Right atrium auricular region (tissue), 2 donors: ENCODE data around the gene SKIC2. TPM values are rescaled to one million over a fixed set of nuclear protein-coding genes. Genes with fewer than 3 reads are reported as not detected.
"Not testable (repeated sequence)": the region's sequence is repeated elsewhere in the genome, so short reads cannot be mapped to it uniquely, and the experiment has no call there.

Source experiments
- DNase-seq: peaks from one replicate; pipeline ENCODE4 v3.0.0-alpha.2; 2019; ENCODE audit warnings: low spot score
- H3K27ac ChIP-seq, 2 donors: fragments of 200-600 bp; sonication (generic); 1 replicate in 1 of 2; 2 replicates in 1 of 2; pipeline ENCODE4 v1.5.1; 2016 to 2019
- H3K27me3 ChIP-seq, 2 donors: fragments of 200-600 bp; sonication (generic); one replicate each; pipeline versions ENCODE4 v1.5.1 to v1.6.0; 2017 to 2019
- H3K36me3 ChIP-seq: fragments of 200-600 bp; sonication (generic); one replicate; pipeline ENCODE4 v1.5.1; 2016
- H3K4me1 ChIP-seq, 2 donors: fragments of 200-600 bp; sonication (generic); one replicate each; pipeline versions ENCODE4 v1.5.1 to v1.6.0; 2017 to 2019
- H3K4me3 ChIP-seq, 2 donors: fragments of 200-600 bp; sonication (generic); 1 replicate in 1 of 2; 2 replicates in 1 of 2; pipeline ENCODE4 v1.5.1; 2017 to 2019; ENCODE audit warnings: mild to moderate bottlenecking in 1 of 2, moderate library complexity in 1 of 2
- H3K9me3 ChIP-seq, 2 donors: fragments of 200-600 bp; sonication (generic); one replicate each; pipeline ENCODE4 v1.5.1; 2019
- total RNA-seq, 2 donors: library from RNA; depleted of rRNA; stranded (reverse); fragments of >200 nt; gene quantifications; one replicate each; pipeline ENCODE4 v1.1.0, GENCODE V29; 2016
- TF ChIP-seq, protein P1 (sequence below), 2 donors: fragments of 200-600 bp; sonication (generic); IDR thresholded peaks; one replicate each; pipeline ENCODE4 v1.5.1; 2019; ENCODE audit warnings: antibody characterized with exemption in 2 of 2

The SKIC2 gene
- total RNA-seq, 2 donors from 2014 or later, result 18.7 to 31.6 TPM

DNA sequence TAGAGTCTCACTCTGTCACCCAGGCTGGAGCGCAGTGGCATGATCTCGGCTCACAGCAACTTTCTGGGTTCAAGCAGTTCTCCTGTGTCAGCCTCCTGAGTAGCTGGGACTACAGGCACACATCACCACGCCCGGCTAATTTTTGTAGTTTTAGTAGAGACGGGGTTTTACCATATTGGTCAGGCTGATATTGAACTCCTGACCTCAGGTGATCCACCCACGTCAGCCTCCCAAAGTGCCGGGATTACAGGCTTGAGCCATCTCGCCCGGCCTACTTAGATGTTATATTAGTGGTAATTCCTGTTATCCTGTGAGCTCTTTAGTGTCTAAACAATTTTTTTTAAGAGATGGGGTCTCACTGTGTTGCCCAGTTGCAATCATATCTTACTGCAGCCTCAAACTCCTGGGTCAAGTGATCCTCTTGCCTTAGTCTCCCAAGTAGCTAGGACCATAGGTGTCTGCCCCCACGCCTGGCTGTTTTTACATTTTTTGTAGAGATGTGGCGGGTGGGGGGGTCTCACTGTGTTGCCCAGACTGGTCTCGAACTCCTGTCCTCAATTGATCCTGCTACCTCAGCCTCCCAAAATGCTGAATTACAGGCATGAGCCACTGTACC is 18.9 kb downstream of the SKIC2 start:
- no peak for DNase-seq

GRCh38 chr6:31978831-31979230 is 19.9 kb downstream of the SKIC2 start:
- Histone ChIP-seq H3K4me1 (peaks cover 0 to under 1% of the 10 kb centered on the region in 2 donors), H3K27me3 (no peaks in the 10 kb centered on the region), H3K27ac (no peak overlapping the region), H3K4me3 (no peak overlapping the region), H3K9me3 (no peaks in the 10 kb centered on the region), H3K36me3 (peaks cover 11% of the 10 kb centered on the region)
- DNase-seq, result no peak
- TF ChIP-seq, protein P1, sequence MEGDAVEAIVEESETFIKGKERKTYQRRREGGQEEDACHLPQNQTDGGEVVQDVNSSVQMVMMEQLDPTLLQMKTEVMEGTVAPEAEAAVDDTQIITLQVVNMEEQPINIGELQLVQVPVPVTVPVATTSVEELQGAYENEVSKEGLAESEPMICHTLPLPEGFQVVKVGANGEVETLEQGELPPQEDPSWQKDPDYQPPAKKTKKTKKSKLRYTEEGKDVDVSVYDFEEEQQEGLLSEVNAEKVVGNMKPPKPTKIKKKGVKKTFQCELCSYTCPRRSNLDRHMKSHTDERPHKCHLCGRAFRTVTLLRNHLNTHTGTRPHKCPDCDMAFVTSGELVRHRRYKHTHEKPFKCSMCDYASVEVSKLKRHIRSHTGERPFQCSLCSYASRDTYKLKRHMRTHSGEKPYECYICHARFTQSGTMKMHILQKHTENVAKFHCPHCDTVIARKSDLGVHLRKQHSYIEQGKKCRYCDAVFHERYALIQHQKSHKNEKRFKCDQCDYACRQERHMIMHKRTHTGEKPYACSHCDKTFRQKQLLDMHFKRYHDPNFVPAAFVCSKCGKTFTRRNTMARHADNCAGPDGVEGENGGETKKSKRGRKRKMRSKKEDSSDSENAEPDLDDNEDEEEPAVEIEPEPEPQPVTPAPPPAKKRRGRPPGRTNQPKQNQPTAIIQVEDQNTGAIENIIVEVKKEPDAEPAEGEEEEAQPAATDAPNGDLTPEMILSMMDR (IDR thresholded peaks at IDR 0.05), result no peak

More for the DNA sequence above, 18.9 kb downstream of the SKIC2 start:
- Histone ChIP-seq H3K36me3 (peaks cover 11% of the 10 kb centered on the region), H3K4me1 (peaks cover 0 to 10% of the 10 kb centered on the region in 2 donors), H3K4me3 (no peak overlapping the region), H3K9me3 (no peaks in the 10 kb centered on the region), H3K27ac (no peak overlapping the region), H3K27me3 (no peaks in the 10 kb centered on the region)
- TF ChIP-seq, protein P1 (IDR thresholded peaks at IDR 0.05), result no peak

DNA sequence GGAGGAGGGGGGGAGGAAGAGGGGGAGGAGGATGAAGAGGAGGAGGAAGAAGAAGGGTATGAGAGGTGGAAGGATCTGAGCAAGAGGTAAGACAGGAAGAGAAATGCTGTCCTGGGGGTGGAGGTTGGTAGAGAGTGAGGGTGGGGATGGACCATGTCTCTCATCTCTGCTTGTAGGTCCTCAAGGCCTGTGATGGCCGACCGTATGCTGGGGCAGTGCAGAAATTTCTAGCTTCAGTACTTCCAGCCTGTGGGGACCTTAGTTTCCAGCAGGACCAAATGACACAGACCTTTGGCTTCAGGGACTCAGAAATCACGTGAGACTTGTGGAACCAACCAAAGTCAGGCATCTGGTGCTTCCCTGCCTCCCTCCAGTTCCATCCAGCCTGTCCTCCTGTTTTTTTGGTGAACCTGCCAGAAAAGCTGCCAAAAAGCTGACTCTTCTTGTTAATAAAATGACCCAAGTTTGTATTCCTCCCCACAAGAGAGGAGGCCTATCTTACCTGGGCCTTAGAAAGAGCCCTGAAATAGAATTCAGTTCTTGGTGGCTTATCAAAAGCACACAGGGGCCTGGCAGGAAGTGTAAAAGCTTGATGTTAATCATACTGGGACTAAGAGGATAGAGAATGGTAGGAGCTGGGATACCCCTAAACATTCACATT is 20.4 kb downstream of the SKIC2 start:
- Histone ChIP-seq H3K36me3 (peaks cover 11% of the 10 kb centered on the region), H3K4me3 (no peak overlapping the region), H3K9me3 (no peaks in the 10 kb centered on the region), H3K27me3 (no peaks in the 10 kb centered on the region), H3K4me1 (no peaks in the 10 kb centered on the region), H3K27ac (no peak overlapping the region)
- TF ChIP-seq, protein P1 (IDR thresholded peaks at IDR 0.05), result no peak
- DNase-seq, result no peak

- DNase-seq, H3K4me3 ChIP-seq, H3K27ac ChIP-seq, H3K4me1 ChIP-seq, H3K27me3 ChIP-seq, H3K9me3 ChIP-seq: not testable (repeated sequence)
- peaks cover 11% of the 10 kb centered on the region for H3K36me3 ChIP-seq
Measured at GRCh38 chr6:31980195-31980876, 21.4 kb downstream of the SKIC2 start.

- not testable (repeated sequence) for H3K27ac ChIP-seq, H3K27me3 ChIP-seq, H3K4me1 ChIP-seq, DNase-seq, H3K9me3 ChIP-seq, H3K4me3 ChIP-seq
- H3K36me3 ChIP-seq, result peaks cover 11% of the 10 kb centered on the region
Measured at GRCh38 chr6:31980998-31981397, 22.0 kb downstream of the SKIC2 start.

DNA sequence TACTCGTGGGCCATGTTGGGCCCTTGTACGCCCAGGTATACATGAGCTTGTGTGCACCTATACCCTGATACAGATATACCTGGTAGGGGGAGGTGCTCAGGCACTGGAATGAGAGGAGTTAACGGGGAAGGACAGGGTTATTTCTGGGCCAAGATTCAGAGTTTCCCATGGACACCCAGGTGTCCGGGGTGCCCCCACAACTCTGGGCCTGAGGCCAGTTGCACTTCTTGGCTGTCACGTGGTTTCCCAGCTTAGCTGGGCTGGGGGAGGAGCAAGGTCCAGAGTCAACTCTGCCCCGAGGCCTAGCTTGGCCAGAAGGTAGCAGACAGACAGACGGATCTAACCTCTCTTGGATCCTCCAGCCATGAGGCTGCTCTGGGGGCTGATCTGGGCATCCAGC is 22.8 kb downstream of the SKIC2 start, which contains the start of gene C4A:
TSS of gene C4A (plus strand) at position 314 of the 400 bp plus-strand sequence. CDS start at position 365, 51 bp downstream.
- H3K4me1 ChIP-seq, H3K27ac ChIP-seq, DNase-seq, H3K9me3 ChIP-seq, H3K27me3 ChIP-seq, H3K4me3 ChIP-seq: not testable (repeated sequence)
- H3K36me3 ChIP-seq, result peaks cover 11% of the 10 kb centered on the region

- not testable (repeated sequence) for H3K36me3 ChIP-seq, H3K27me3 ChIP-seq, H3K4me1 ChIP-seq, H3K9me3 ChIP-seq, H3K4me3 ChIP-seq, H3K27ac ChIP-seq, DNase-seq
Measured at GRCh38 chr6:31989363-31989762, 30.4 kb downstream of the SKIC2 start.

DNA sequence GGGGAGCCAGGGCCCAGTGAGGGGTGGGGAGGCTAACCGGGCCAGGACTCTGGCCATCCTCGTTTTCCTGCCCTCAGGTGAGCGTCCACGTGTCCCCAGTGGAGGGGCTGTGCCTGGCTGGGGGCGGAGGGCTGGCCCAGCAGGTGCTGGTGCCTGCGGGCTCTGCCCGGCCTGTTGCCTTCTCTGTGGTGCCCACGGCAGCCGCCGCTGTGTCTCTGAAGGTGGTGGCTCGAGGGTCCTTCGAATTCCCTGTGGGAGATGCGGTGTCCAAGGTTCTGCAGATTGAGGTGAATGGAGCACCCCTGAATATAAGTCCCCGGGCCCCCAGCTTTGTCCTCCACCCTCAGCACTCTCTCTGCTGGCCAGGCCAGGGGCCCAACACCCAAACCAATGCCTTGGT is 35.4 kb downstream of the SKIC2 start:
- not testable (repeated sequence) for H3K4me1 ChIP-seq, H3K27me3 ChIP-seq, H3K36me3 ChIP-seq, H3K27ac ChIP-seq, DNase-seq, H3K9me3 ChIP-seq, H3K4me3 ChIP-seq

DNA sequence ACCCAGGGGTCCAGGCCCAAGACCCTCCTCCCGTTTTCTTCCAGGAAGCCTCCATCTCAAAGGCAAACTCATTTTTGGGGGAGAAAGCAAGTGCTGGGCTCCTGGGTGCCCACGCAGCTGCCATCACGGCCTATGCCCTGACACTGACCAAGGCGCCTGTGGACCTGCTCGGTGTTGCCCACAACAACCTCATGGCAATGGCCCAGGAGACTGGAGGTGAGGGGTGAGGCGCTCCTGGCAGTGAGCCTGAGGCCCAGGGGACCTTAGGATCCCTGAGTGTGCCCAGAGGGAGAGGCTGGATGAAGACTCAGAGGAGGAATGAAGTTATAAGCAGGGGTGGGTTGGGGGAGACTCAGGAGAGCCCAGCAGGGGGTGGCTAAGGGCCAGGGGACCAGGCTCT is 37.4 kb downstream of the SKIC2 start:
- H3K27ac ChIP-seq, H3K4me1 ChIP-seq, H3K36me3 ChIP-seq, H3K9me3 ChIP-seq, DNase-seq, H3K27me3 ChIP-seq, H3K4me3 ChIP-seq: not testable (repeated sequence)

GRCh38 chr6:32002546-32003268 is 43.7 kb downstream of the SKIC2 start:
- H3K9me3 ChIP-seq, H3K27me3 ChIP-seq, H3K27ac ChIP-seq, H3K36me3 ChIP-seq, DNase-seq, H3K4me3 ChIP-seq, H3K4me1 ChIP-seq: not testable (repeated sequence)

DNA sequence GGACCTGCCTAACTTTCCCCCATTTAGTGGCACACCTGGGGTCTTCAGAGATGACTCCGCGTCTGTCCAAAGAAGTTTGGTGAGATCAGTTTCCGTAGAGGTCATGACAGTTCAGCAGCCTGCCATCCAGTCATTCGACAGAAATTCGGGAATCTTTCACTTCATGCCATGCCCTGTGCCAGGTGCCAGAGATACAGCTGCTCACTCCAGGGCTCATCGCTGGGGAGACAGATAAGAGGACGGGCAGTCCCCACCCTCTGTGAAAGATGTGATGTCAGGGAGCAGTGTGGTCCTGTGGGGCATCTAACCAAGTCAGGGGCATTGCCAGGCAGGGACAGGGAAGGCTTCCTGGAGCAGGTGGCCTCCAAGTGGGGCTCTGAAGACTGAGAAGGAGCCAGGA is 44.3 kb downstream of the SKIC2 start:
- not testable (repeated sequence) for H3K4me3 ChIP-seq, H3K27ac ChIP-seq, DNase-seq, H3K27me3 ChIP-seq, H3K36me3 ChIP-seq, H3K4me1 ChIP-seq, H3K9me3 ChIP-seq
